ELR (cell line): Measurements from ENCODE around the gene INAFM1.

Source experiments
- DNase-seq: peaks from one replicate; pipeline ENCODE4 v3.0.0-alpha.2; 2015; ENCODE audit warnings: low read depth

The INAFM1 gene

DNA sequence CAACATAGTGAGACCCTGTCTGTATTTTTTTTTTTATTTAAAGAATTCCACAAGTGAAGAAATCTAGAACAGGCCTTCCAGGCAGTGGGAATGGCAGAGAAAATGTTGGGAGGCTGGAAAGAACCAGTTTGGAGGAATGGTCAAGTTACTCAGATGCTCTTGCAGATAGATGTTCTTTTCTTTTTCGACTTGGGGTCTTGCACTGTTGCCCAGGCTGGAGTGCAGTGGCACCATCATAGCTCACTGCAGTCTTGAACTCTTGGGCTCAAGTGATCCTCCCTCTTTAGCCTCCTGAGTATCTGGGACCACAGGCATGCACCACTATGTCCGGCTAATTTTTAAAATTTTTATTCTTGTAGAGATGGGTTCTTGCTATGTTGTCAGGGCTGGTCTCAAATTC lies 35.6 kb downstream of the INAFM1 start:
- no peak for DNase-seq

- peak; percentile 30 for DNase-seq
Measured at GRCh38 chr19:47310819-47311218, 36.1 kb downstream of the INAFM1 start.

GRCh38 chr19:47312366-47313006 lies 37.8 kb downstream of the INAFM1 start:
- no peak for DNase-seq

- no peak for DNase-seq
Measured at GRCh38 chr19:47313754-47314295, 39.1 kb downstream of the INAFM1 start.

- peak; percentile 96 for DNase-seq
Measured at GRCh38 chr19:47315125-47315821, 40.6 kb downstream of the INAFM1 start.

DNA sequence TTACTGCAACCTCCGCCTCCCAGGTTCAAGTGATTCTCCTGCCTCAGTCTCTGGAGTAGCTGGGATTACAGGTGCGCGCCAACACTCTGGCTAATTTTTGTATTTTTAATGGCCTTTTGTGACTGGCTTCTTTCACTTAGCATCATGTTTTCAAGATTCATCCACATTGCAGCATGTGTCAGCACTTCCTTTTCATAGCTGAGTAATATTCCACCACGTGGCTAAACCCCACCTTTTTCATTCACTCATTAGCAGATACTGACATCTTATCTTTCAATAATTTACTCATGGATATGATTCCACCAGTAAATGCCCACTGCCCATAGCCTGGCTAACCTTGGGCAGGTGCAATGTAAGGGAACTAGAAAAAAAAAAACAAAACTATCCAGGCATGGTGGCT lies 41.8 kb downstream of the INAFM1 start:
- no peak for DNase-seq

- no peak for DNase-seq
Measured at GRCh38 chr19:47319923-47320871, 45.5 kb downstream of the INAFM1 start.

DNA sequence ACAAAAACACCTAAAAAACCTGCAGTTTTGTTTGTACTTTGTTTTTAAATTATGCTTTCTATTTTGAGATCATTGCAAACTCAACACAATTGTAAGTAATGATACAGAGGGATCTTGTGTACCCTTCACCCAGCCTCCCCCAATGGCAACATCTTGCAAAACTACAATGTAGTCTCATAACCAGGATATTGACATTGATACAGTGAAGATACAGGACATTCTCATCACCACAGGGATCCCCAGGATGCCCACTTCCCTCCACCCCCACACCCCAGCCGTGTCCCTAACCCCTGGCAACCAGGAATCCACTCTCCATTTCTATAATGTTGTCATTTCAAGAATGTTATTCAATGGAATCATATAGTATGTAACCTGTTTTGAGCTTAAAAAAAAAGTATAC lies 46.9 kb downstream of the INAFM1 start:
- no peak for DNase-seq

GRCh38 chr19:47322058-47322457 lies 47.4 kb downstream of the INAFM1 start:
- no peak for DNase-seq

GRCh38 chr19:47323409-47323808 lies 48.7 kb downstream of the INAFM1 start:
- DNase-seq, result no peak

DNA sequence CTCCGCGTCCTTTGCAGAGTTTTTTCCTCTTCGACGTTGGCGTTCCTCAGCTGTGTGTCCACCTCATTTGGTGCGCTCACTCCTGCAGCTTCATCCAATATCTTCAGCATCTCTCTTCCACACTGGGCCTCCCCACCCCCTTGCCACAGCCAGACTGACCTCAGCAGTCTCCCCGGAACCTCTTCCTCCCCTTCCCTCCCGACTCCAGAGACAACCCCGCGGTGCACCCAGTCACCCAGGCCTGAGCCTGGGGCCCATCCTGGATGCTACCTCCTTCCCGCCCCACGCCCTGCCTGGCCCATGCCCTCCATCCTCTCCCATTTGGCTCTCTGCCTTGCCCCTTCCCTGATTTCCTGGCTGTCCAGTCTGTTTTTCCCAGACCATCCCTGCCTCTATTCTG lies 49.2 kb downstream of the INAFM1 start:
- DNase-seq, result no peak

DNA sequence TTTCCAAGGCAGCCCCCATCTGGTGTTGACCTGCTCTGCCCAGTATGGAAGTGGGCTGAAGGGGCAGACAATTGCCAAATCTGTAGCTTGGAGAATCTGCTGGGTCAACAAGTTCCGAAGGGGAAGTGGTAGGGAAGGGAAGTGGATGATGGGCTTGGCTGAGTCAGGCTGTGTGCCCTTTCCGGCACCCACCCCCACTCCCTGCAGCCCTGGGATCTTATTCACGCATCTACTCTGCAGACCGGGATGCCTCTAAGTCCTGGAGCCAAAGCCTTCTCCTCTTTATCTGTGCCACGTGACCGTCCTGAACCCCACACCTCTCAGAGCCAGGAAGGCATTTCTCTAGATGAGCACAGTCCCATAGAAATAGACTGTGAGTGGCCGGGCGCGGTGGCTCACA lies 49.8 kb downstream of the INAFM1 start:
- DNase-seq, result peak; percentile 56
